Suprapubic skin (tissue), 4 donors: ENCODE results near the gene CDK5RAP1.

ENCODE experiments used
- EP300 ChIP-seq: sonication (generic); formaldehyde crosslinking; IDR thresholded peaks from one replicate; pipeline ENCODE4 v1.6.1; 2017; ENCODE audit warnings: antibody characterized with exemption
- POLR2A ChIP-seq, 2 donors: fragments of 450-650 bp; IDR thresholded peaks; one replicate each; pipeline ENCODE4 v1.6.1; 2017; ENCODE audit warnings: antibody characterized with exemption in 2 of 2, mild to moderate bottlenecking in 2 of 2, moderate library complexity in 2 of 2
- POLR2AphosphoS5 ChIP-seq, 3 donors: sonication (generic); formaldehyde crosslinking; IDR thresholded peaks; one replicate each; pipeline ENCODE4 v1.6.1; 2017; ENCODE audit warnings: antibody characterized with exemption in 3 of 3
- TF ChIP-seq, protein P1 (sequence below), 2 donors: fragments of 200-600 bp in 1 of 2; fragments of 450-650 bp in 1 of 2; sonication (generic) in 1 of 2; IDR thresholded peaks; one replicate each; pipeline ENCODE4 v1.5.1; 2016 to 2019; ENCODE audit warnings: antibody characterized with exemption in 2 of 2, mild to moderate bottlenecking in 1 of 2, moderate library complexity in 1 of 2

DNA sequence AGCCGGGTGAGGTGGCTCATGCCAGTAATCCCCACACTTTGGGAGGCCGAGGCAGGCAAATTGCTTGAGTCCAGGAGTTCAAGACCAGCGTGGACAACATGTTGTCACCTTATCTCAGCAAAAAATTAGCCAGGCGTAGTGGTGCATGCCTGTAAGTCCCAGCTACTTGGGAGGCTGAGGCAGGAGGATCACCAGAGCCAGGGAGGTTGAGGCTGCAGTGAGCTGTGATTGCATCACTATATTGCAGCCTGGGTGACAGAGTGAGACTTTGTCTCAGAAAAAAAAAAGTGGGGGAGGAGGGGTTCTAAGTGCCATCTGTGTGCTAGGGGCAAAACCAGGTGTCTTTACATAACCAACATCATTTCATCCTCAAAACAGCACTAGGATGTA is 48.3 kb downstream of the CDK5RAP1 start:
- TF ChIP-seq, protein P1, sequence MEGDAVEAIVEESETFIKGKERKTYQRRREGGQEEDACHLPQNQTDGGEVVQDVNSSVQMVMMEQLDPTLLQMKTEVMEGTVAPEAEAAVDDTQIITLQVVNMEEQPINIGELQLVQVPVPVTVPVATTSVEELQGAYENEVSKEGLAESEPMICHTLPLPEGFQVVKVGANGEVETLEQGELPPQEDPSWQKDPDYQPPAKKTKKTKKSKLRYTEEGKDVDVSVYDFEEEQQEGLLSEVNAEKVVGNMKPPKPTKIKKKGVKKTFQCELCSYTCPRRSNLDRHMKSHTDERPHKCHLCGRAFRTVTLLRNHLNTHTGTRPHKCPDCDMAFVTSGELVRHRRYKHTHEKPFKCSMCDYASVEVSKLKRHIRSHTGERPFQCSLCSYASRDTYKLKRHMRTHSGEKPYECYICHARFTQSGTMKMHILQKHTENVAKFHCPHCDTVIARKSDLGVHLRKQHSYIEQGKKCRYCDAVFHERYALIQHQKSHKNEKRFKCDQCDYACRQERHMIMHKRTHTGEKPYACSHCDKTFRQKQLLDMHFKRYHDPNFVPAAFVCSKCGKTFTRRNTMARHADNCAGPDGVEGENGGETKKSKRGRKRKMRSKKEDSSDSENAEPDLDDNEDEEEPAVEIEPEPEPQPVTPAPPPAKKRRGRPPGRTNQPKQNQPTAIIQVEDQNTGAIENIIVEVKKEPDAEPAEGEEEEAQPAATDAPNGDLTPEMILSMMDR (IDR thresholded peaks at IDR 0.05), result no peak
- TF ChIP-seq POLR2A (IDR thresholded peaks at IDR 0.05), result no peak
- TF ChIP-seq POLR2AphosphoS5 (IDR thresholded peaks at IDR 0.05), result no peak
- no peak for TF ChIP-seq EP300
